ENCODE measurements around the gene HJURP.

HJURP gene

GRCh38 chr2:233791151-233791882 is 63.0 kb downstream of the HJURP start:
- no peak for DNase-seq

GRCh38 chr2:233789554-233789953 is 64.8 kb downstream of the HJURP start:
- no peak for DNase-seq
